ENCODE results near the gene PTPRJ. TPM values are rescaled to one million over a fixed set of nuclear protein-coding genes. Genes with fewer than 3 reads are reported as not detected.

Gene PTPRJ
- total RNA-seq, 6 experiments from 2014 or later, result 12.5 to 33.0 (median 19.8) TPM

DNA sequence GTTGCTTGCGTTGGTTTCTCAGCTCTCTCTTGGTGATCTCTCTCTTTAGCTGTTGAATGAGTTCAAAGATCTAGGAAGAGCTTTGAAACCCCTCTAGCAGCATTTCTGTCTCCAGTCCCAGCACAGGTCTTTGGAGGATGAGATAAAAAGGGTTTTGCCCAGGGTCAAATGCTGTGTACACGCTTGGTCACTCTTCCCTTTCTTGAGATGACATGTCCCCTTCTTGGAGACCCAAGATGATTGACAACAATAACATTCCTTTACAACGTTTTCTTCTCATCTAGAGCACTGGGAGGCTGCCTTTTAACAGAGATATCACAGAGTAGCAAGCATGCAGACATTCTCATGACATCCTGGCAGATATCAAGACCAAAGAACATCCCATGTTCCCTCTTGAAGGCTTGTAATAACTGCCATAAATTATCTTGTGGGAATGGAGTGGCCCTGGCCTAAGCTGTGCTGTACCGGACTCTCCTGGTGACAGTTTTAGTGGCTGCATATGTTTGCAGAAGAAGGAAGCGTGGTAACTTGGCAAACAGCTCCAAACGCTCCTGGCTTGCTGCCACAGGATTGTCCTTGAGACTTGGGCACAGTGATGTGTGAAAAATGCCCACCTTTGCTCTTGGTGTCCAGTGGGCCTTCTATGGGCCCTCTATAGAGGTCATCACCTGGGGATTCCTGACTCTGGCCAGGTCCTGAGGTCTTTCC lies 107.8 kb downstream of the PTPRJ start:
- DNase-seq (peak in 1 of 3 donors; percentile 49), ATAC-seq (peak; percentile 28 to 44 (median 34))
- H3K27me3 ChIP-seq, result no peaks in the 10 kb centered on the region
- H3K4me1 ChIP-seq, result peaks cover 0 to 70% (median 11%) of the 10 kb centered on the region in 4 donors
- no peaks in the 10 kb centered on the region for H3K36me3 ChIP-seq
- TF ChIP-seq, protein P1, sequence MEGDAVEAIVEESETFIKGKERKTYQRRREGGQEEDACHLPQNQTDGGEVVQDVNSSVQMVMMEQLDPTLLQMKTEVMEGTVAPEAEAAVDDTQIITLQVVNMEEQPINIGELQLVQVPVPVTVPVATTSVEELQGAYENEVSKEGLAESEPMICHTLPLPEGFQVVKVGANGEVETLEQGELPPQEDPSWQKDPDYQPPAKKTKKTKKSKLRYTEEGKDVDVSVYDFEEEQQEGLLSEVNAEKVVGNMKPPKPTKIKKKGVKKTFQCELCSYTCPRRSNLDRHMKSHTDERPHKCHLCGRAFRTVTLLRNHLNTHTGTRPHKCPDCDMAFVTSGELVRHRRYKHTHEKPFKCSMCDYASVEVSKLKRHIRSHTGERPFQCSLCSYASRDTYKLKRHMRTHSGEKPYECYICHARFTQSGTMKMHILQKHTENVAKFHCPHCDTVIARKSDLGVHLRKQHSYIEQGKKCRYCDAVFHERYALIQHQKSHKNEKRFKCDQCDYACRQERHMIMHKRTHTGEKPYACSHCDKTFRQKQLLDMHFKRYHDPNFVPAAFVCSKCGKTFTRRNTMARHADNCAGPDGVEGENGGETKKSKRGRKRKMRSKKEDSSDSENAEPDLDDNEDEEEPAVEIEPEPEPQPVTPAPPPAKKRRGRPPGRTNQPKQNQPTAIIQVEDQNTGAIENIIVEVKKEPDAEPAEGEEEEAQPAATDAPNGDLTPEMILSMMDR (IDR thresholded peaks at IDR 0.05), result no peak
- TF ChIP-seq POLR2A (IDR thresholded peaks at IDR 0.05), result no peak
- no peak overlapping the region for H3K4me3 ChIP-seq
- H3K9me3 ChIP-seq, result no peaks in the 10 kb centered on the region
- 48% methylated on average over 5 of the region's 6 CpGs for WGBS (ENCODE audit: insufficient coverage, low coverage, low lambda C conversion rate, missing lambda C conversion rate)
- intact Hi-C loops (cut with DNase I), result no loop called here
- peak overlapping the region in 1 of 3 donors; percentile 6 for H3K27ac ChIP-seq

DNA sequence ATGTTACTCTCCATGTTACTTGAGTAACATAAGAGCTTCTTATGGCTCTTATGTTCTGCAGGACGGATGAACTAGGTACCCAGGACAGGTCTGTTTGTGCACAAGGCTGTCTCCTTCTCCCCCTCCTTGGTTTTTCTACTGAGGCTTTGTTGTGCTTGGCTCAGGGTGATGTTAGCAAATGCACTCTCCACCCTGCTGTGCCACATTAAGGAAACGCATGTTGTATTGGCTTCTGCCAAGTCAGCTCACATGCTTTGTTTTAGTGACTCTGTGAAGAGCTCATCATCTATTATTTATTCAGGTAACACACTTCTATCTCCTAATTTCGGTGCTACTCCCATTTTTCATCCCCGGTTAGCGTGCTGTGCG lies 108.3 kb downstream of the PTPRJ start:
- peak overlapping the region in 1 of 3 donors; percentile 6 for H3K27ac ChIP-seq

DNA sequence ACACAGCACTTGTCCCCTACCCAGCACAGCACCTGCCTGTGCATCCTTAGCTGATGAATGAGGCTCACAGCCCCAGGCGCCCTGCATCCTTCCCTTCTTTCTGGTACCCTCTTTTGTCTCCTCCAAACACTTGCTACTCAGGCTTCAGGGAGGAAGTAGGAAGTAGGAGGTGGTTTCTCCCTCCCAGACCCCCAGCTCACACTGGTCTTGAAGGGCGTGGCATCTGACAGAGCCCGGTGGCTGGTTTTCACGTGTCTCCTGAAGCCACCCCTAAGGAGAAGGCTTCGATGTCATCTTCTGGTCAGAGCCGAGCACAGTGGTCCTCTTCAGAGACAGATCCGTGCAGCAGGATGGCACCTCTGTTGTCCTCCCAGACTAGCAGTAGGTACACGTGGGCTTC lies 109.8 kb downstream of the PTPRJ start:
- WGBS (ENCODE audit: insufficient coverage, low coverage, low lambda C conversion rate, missing lambda C conversion rate), result 60% methylated on average over 3 of the region's 8 CpGs
- ATAC-seq (no peak), DNase-seq (peak in 1 of 3 donors; percentile 34)
- H3K4me1 ChIP-seq, result peaks cover 0 to 69% (median 16%) of the 10 kb centered on the region in 4 donors
- no peaks in the 10 kb centered on the region for H3K9me3 ChIP-seq
- no peak overlapping the region for H3K27ac ChIP-seq
- no peak overlapping the region for H3K4me3 ChIP-seq
- intact Hi-C loops (cut with DNase I), result no loop called here
- H3K36me3 ChIP-seq, result no peaks in the 10 kb centered on the region
- H3K27me3 ChIP-seq, result no peaks in the 10 kb centered on the region
- TF ChIP-seq POLR2A (IDR thresholded peaks at IDR 0.05), result no peak
- TF ChIP-seq, protein P1 (IDR thresholded peaks at IDR 0.05), result no peak

More for the DNA sequence above, 108.3 kb downstream of the PTPRJ start:
- ATAC-seq (peak in 3 of 4 donors; percentile 12 to 28 (median 16)), DNase-seq (peak in 1 of 3 donors; percentile 1)
- H3K36me3 ChIP-seq, result no peaks in the 10 kb centered on the region
- TF ChIP-seq, protein P1 (IDR thresholded peaks at IDR 0.05), result no peak
- TF ChIP-seq POLR2A (IDR thresholded peaks at IDR 0.05), result no peak
- H3K27me3 ChIP-seq, result no peaks in the 10 kb centered on the region
- intact Hi-C loops (cut with DNase I), result no loop called here
- 58% methylated on average over 6 of the region's 6 CpGs for WGBS (ENCODE audit: insufficient coverage, low coverage, low lambda C conversion rate, missing lambda C conversion rate)
- no peaks in the 10 kb centered on the region for H3K9me3 ChIP-seq
- H3K4me1 ChIP-seq, result peaks cover 0 to 67% (median 12%) of the 10 kb centered on the region in 4 donors
- H3K4me3 ChIP-seq, result no peak overlapping the region

DNA sequence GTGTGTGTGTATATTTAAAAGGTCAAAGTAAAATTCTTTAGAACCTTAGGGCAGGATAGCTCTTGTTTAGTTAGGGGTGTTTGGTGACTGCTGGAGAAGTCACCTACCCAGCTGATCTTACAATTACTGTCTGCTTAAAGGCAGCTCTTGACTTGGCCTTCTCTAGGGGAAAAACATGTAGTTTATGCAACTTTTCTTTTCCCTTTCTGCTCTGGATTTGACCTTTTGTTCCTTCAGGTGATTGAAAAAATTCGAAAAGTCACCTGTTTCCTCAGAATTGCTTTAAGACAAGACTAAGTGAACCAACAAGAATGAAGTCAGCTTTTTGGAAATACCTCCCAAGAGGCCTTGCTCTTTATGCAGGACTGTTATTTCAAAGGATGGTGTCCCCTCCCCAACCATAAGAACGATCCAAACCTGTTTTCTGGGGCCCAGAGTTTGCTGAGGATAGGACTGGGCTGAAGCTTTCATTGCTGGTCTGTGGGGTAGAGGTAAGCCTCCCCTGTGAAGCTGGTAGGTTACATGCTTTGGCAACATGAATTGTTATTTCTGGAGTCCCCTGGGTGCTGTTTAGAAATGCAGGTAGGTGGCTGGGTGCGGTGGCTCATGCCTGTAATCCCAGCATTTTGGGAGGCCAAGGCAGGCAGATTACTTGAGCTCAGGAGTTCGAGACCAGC lies 111.2 kb downstream of the PTPRJ start:
- H3K4me3 ChIP-seq, result no peak overlapping the region
- TF ChIP-seq, protein P1 (IDR thresholded peaks at IDR 0.05), result no peak
- no peak for TF ChIP-seq POLR2A (IDR thresholded peaks at IDR 0.05)
- no peaks in the 10 kb centered on the region for H3K36me3 ChIP-seq
- no peaks in the 10 kb centered on the region for H3K27me3 ChIP-seq
- intact Hi-C loops (cut with DNase I), result no loop called here
- WGBS (ENCODE audit: insufficient coverage, low coverage, low lambda C conversion rate, missing lambda C conversion rate), result 79% methylated on average over 3 of the region's 4 CpGs
- ATAC-seq (no peak), DNase-seq (no peak)
- H3K4me1 ChIP-seq, result peaks cover 0 to 69% (median 19%) of the 10 kb centered on the region in 4 donors
- peak overlapping the region in 1 of 3 donors; percentile 2 for H3K27ac ChIP-seq
- no peaks in the 10 kb centered on the region for H3K9me3 ChIP-seq

All from right lobe of liver (tissue), 6 donors.